ENCODE measurements around the gene ANO10. TPM values are rescaled to one million over a fixed set of nuclear protein-coding genes. Genes with fewer than 3 reads are reported as not detected.

The ANO10 gene
- total and polyA plus RNA-seq, 4 donors, result 19.9 to 33.2 (median 25.3) TPM

DNA sequence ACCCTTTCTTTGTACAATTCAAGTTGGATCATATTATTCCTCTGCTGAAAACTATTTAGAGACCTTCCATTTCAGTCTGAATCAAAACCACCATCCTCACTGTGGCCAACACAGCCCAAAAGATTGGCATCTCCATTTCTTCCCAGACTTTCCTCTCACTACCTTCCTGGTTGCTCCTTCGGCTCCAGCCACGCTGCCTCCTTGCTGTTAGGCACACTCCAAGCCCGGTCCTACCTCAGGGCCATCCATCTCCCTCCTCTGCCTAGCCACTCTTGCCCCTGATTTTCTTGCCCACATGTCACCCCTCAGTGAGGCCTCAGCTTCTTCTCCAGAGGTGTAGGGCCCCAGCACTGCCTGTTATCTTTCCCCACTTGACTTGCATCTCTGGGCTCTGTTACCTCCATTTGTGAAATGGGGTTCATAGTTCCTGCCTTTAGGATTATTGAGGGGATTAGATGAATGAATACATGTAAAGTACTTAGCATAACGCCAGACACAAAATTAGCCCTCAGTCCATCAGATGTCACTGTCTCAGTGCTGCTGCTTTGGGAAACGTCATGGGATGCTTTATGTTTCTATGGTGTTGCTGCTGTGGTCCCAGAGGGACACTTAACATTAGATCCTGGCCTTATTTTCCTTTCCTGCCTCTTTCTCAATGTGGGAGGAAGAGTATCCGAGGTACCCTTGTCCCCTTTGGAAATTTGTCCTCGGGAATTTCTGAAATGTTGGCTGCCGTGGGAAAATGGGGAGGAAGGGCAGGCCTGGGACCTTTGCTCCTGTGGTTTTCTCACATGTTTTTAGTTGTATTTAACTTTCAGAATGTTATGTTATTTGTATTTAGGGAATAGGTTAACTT is 304.1 kb downstream of the ANO10 start:
- peak in 1 of 3 donors; percentile 54 for DNase-seq
- ATAC-seq (ENCODE audit: insufficient read depth, low FRiP score), result no peak
- H3K36me3 ChIP-seq (ENCODE audit: control insufficient read depth in 4 of 4, insufficient read depth in 4 of 4, low read length in 4 of 4), result no peaks in the 10 kb centered on the region
- H3K9me3 ChIP-seq (ENCODE audit: control insufficient read depth in 4 of 4, insufficient read depth in 3 of 4, low read length in 3 of 4), result no peaks in the 10 kb centered on the region
- WGBS, 2 donors, result 65 to 72% methylated on average over 8 of the region's 8 CpGs
- H3K4me1 ChIP-seq (ENCODE audit: control insufficient read depth in 5 of 5, insufficient read depth in 5 of 5, low read length in 5 of 5), result peaks cover 0 to 33% (median 6%) of the 10 kb centered on the region in 5 donors
- no peaks in the 10 kb centered on the region for H3K27me3 ChIP-seq (ENCODE audit: control insufficient read depth in 3 of 3, insufficient read depth in 3 of 3, low read length in 2 of 3)
- H3K9ac ChIP-seq (ENCODE audit: insufficient read depth in 1 of 2, low read length in 2 of 2), result no peak overlapping the region
- H3K4me3 ChIP-seq, result no peak overlapping the region
- TF ChIP-seq, protein P1, sequence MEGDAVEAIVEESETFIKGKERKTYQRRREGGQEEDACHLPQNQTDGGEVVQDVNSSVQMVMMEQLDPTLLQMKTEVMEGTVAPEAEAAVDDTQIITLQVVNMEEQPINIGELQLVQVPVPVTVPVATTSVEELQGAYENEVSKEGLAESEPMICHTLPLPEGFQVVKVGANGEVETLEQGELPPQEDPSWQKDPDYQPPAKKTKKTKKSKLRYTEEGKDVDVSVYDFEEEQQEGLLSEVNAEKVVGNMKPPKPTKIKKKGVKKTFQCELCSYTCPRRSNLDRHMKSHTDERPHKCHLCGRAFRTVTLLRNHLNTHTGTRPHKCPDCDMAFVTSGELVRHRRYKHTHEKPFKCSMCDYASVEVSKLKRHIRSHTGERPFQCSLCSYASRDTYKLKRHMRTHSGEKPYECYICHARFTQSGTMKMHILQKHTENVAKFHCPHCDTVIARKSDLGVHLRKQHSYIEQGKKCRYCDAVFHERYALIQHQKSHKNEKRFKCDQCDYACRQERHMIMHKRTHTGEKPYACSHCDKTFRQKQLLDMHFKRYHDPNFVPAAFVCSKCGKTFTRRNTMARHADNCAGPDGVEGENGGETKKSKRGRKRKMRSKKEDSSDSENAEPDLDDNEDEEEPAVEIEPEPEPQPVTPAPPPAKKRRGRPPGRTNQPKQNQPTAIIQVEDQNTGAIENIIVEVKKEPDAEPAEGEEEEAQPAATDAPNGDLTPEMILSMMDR (IDR thresholded peaks at IDR 0.05; ENCODE audit: control extremely low read depth, extremely low read depth), result no peak
- H3K27ac ChIP-seq (ENCODE audit: low read depth in 1 of 2, low read length in 1 of 2), result peak overlapping the region; percentile 10 to 37

DNA sequence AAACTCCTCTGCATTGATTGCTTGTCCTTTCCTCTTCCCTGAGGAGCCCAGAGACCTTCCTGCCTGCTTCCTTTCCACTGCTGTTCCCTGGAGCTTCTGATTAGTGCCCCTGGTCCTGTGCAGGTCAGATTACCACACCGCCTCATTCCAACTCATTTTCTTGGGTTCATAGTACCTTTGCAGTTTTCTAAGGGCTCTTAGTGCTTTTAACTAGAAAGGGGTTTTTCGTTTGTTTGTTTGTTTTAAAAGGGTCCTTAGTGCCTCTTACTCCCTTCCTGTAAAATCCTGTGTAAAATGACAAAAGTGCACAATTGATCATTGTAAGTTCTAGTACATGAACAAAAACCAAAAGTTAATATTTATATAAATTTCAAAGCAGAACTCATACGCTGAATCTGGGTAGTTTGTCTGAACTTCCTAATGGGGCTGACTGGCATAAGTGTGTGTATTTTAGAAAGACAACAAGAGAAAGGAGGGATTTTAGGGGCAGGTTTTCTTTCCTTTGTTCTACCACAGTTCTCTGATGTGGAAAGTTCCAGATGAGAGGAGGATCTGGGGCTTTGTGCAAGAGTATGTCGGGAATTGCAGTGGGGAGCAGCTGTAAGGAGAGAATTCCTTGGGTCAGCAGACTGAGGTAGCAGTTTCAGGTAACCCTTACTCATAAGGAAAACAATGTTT is 304.9 kb downstream of the ANO10 start:
- DNase-seq, result peak in 2 of 3 donors; percentile 36 to 55
- TF ChIP-seq, protein P1 (IDR thresholded peaks at IDR 0.05; ENCODE audit: control extremely low read depth, extremely low read depth), result no peak
- WGBS, 2 donors, result 52 to 68% methylated on average over 4 of the region's 4 CpGs
- no peaks in the 10 kb centered on the region for H3K27me3 ChIP-seq (ENCODE audit: control insufficient read depth in 3 of 3, insufficient read depth in 3 of 3, low read length in 2 of 3)
- peak overlapping the region; percentile 10 to 32 for H3K27ac ChIP-seq (ENCODE audit: low read depth in 1 of 2, low read length in 1 of 2)
- no peak overlapping the region for H3K9ac ChIP-seq (ENCODE audit: insufficient read depth in 1 of 2, low read length in 2 of 2)
- no peaks in the 10 kb centered on the region for H3K36me3 ChIP-seq (ENCODE audit: control insufficient read depth in 4 of 4, insufficient read depth in 4 of 4, low read length in 4 of 4)
- H3K4me1 ChIP-seq (ENCODE audit: control insufficient read depth in 5 of 5, insufficient read depth in 5 of 5, low read length in 5 of 5), result peaks cover 0 to 33% (median 6%) of the 10 kb centered on the region in 5 donors
- no peak overlapping the region for H3K4me3 ChIP-seq
- H3K9me3 ChIP-seq (ENCODE audit: control insufficient read depth in 4 of 4, insufficient read depth in 3 of 4, low read length in 3 of 4), result no peaks in the 10 kb centered on the region
- ATAC-seq (ENCODE audit: insufficient read depth, low FRiP score), result no peak

Small RNA genes lying within 50 kb of the gene (small RNA-seq; reads per million reads assigned to genes)
- not detected for gene RF00019 (ENCODE audit: low replicate concordance)

Other genes starting within 250 kb of the ANO10 start
- gene ABHD5, start 68.9 kb upstream of the ANO10 start, total RNA-seq, result 10 to 100 TPM; 30.5 to 31.2 TPM
- 10 to 100 TPM; 18.3 to 31.4 TPM for gene ABHD5, start 68.9 kb upstream of the ANO10 start, polyA plus RNA-seq